HCT116 (cell line): ENCODE measurements around the gene TIMP4. TPM values are rescaled to one million over a fixed set of nuclear protein-coding genes. Genes with fewer than 3 reads are reported as not detected.

ENCODE experiments used
- ATAC-seq: fragments of 200-7000 bp; cut with Tn5 transposase; 2 replicates; pipeline ENCODE4 v1.9.1; 2020; ENCODE audit warnings: mild to moderate bottlenecking, moderate library complexity
- BruUV-seq: library from RNA; stranded (reverse); fragments of 400-500 nt; replicated peaks from 2 replicates; lab custom pipeline; 2021; lab: Mats Ljungman, UMichigan
- CTCF ChIA-PET: fragments of 300-600 bp; sonication (Branson Sonifier 250); formaldehyde crosslinking; loops from one replicate; lab custom pipeline; 2021; ENCODE audit warnings: antibody characterized with exemption; lab: Charles Lee
- POLR2A ChIA-PET: fragments of 300-600, 350-600 bp; sonication (Branson Sonifier 250); formaldehyde crosslinking; loops from one replicate; lab custom pipeline; 2021; ENCODE audit warnings: antibody characterized with exemption; lab: Charles Lee
- RAD21 ChIA-PET, 2 experiments: fragments of 300-600 bp; sonication (Branson Sonifier 250); formaldehyde crosslinking; loops; one replicate each; lab custom pipeline; 2023; ENCODE audit warnings: low total read pairs in 2 of 2; ENCODE audit not compliant: uncharacterized antibody in 2 of 2, unreplicated experiment in 2 of 2, low non-redundant PET in 1 of 2; lab: Charles Lee
- DNase-seq: peaks from one replicate; pipeline ENCODE4 v3.0.0-alpha.2; 2010; ENCODE audit warnings: low read depth, low spot score
- H2AFZ ChIP-seq: fragments of 200-600 bp; shearing (Covaris generic), sonication (generic); 2 replicates; pipeline ENCODE4 v1.6.1; 2017; ENCODE audit warnings: low read depth, mixed run types, mixed read lengths, antibody characterized with exemption, low read length; ENCODE audit not compliant: poor library complexity, severe bottlenecking
- H3K27ac ChIP-seq: 2 replicates; pipeline ENCODE4 v1.5.1; 2012; ENCODE audit warnings: low read depth, low read length
- H3K27me3 ChIP-seq: fragments of 200-600 bp; sonication (generic); 2 replicates; pipeline ENCODE4 v1.6.1; 2016; ENCODE audit warnings: mixed run types, low read length, mixed read lengths; ENCODE audit not compliant: insufficient read depth
- H3K36me3 ChIP-seq, 2 experiments: fragments of 200-500 bp in 1 of 2; fragments of 200-600 bp in 1 of 2; sonication (Bioruptor generic) in 1 of 2; sonication (generic) in 1 of 2; 2 replicates each; pipeline versions ENCODE4 v1.5.1 to v1.6.1; 2014 to 2016; ENCODE audit warnings: low read length in 2 of 2, inconsistent platforms in 1 of 2, mixed read lengths in 1 of 2, mixed run types in 1 of 2; ENCODE audit not compliant: insufficient read depth in 2 of 2, control insufficient read depth in 1 of 2
- H3K4me1 ChIP-seq, 2 experiments: fragments of 200-600 bp in 1 of 2; sonication (generic) in 1 of 2; 2 replicates each; pipeline versions ENCODE4 v1.5.1 to v1.6.1; 2012 to 2017; ENCODE audit warnings: low read length in 2 of 2, inconsistent platforms in 1 of 2, mild to moderate bottlenecking in 1 of 2, mixed read lengths in 1 of 2, mixed run types in 1 of 2, moderate library complexity in 1 of 2; ENCODE audit not compliant: insufficient read depth in 2 of 2, control insufficient read depth in 1 of 2
- H3K4me2 ChIP-seq: fragments of 200-600 bp; sonication (generic); 2 replicates; pipeline ENCODE4 v1.6.1; 2017; ENCODE audit warnings: mixed run types, low read length, mixed read lengths
- H3K4me3 ChIP-seq, 2 experiments: fragments of 200-600 bp in 1 of 2; sonication (generic) in 1 of 2; replicated peaks in 1 of 2; 2 replicates each; pipeline ENCODE4 v1.5.1; 2011 to 2016; ENCODE audit warnings: low read length in 2 of 2, control low read depth in 1 of 2, low read depth in 1 of 2, mild to moderate bottlenecking in 1 of 2, mixed read lengths in 1 of 2, mixed run types in 1 of 2
- H3K79me2 ChIP-seq: fragments of 200-600 bp; sonication (generic); 2 replicates; pipeline ENCODE4 v1.6.1; 2017; ENCODE audit warnings: mild to moderate bottlenecking, mixed run types, low read length, moderate library complexity, mixed read lengths; ENCODE audit not compliant: insufficient read depth
- H3K9ac ChIP-seq: fragments of 200-600 bp; sonication (generic); 2 replicates; pipeline ENCODE4 v1.6.1; 2016; ENCODE audit warnings: low read length, mixed read lengths
- H3K9me2 ChIP-seq: fragments of 200-600 bp; sonication (generic), shearing (Covaris generic); 2 replicates; pipeline ENCODE4 v1.6.1; 2017; ENCODE audit warnings: mixed run types, mild to moderate bottlenecking, moderate library complexity; ENCODE audit not compliant: insufficient read depth
- H3K9me3 ChIP-seq, 2 experiments: fragments of 200-500 bp in 1 of 2; fragments of 200-600 bp in 1 of 2; sonication (Bioruptor generic) in 1 of 2; sonication (generic) in 1 of 2; 2 replicates each; pipeline ENCODE4 v1.6.1; 2014 to 2017; ENCODE audit warnings: low read length in 2 of 2, mixed read lengths in 2 of 2, inconsistent platforms in 1 of 2, low read depth in 1 of 2, mild to moderate bottlenecking in 1 of 2, mixed run types in 1 of 2, moderate library complexity in 1 of 2; ENCODE audit not compliant: control insufficient read depth in 1 of 2, insufficient read depth in 1 of 2
- H4K20me1 ChIP-seq: fragments of 200-600 bp; sonication (generic), shearing (Covaris generic); 2 replicates; pipeline ENCODE4 v1.6.1; 2017; ENCODE audit warnings: mixed run types, mild to moderate bottlenecking, moderate library complexity; ENCODE audit not compliant: insufficient read depth
- CEBPB ChIP-seq: IDR thresholded peaks from 2 replicates; pipeline ENCODE4 v1.6.1; 2012; ENCODE audit warnings: low read depth
- ELF1 ChIP-seq: IDR thresholded peaks from 2 replicates; pipeline ENCODE4 v1.6.1; 2012; ENCODE audit warnings: low read depth, borderline replicate concordance
- EZH2 ChIP-seq: fragments of 200-600 bp; sonication (generic); IDR thresholded peaks from 2 replicates; pipeline ENCODE4 v1.6.1; 2017; ENCODE audit warnings: antibody characterized with exemption, mixed run types
- EZH2phosphoT487 ChIP-seq: fragments of 200-600 bp; IDR thresholded peaks from 2 replicates; pipeline ENCODE4 v1.6.1; 2018; ENCODE audit warnings: antibody characterized with exemption, borderline replicate concordance
- JUND ChIP-seq: IDR thresholded peaks from 2 replicates; pipeline ENCODE4 v1.6.1; 2012
- POLR2A ChIP-seq: IDR thresholded peaks from 2 replicates; pipeline ENCODE4 v1.7.0; 2011; ENCODE audit warnings: borderline replicate concordance; ENCODE audit not compliant: insufficient read depth, insufficient read length; ENCODE audit errors: extremely low read depth
- POLR2AphosphoS5 ChIP-seq: IDR thresholded peaks from 2 replicates; pipeline ENCODE4 v1.6.1; 2011; ENCODE audit warnings: mild to moderate bottlenecking, low read depth, low read length, moderate library complexity
- SP1 ChIP-seq: IDR thresholded peaks from 2 replicates; pipeline ENCODE4 v1.6.1; 2012; ENCODE audit warnings: low read depth
- SRF ChIP-seq: IDR thresholded peaks from 2 replicates; pipeline ENCODE4 v1.6.1; 2012; ENCODE audit warnings: low read depth
- ZFX ChIP-seq: fragments of 450-650 bp; IDR thresholded peaks from 2 replicates; pipeline ENCODE4 v1.6.1; 2017
- ZNF274 ChIP-seq: fragments of 200-500 bp; sonication (Bioruptor generic); IDR thresholded peaks from 2 replicates; pipeline ENCODE4 v1.6.1; 2014; ENCODE audit warnings: mild to moderate bottlenecking, low read depth, low read length, inconsistent platforms
- intact Hi-C: fragments of 100-400 bp; cut with micrococcal nuclease; formaldehyde crosslinking; loops from 2 replicates; pipeline ENCODE4 v1.10.0; 2022
- total RNA-seq: library from RNA; stranded (reverse); gene quantifications from one replicate; pipeline ENCODE4 v1.2.1, GENCODE V29; 2021; ENCODE audit not compliant: unreplicated experiment
- TF ChIP-seq, protein P1 (sequence below): IDR thresholded peaks from 2 replicates; pipeline ENCODE4 v1.6.1; 2012; ENCODE audit warnings: low read depth
- TF ChIP-seq, protein P2 (sequence below): IDR thresholded peaks from 2 replicates; pipeline ENCODE4 v1.6.1; 2012
- TF ChIP-seq, protein P3 (sequence below): IDR thresholded peaks from 2 replicates; pipeline ENCODE4 v1.6.1; 2011; ENCODE audit warnings: mild to moderate bottlenecking, low read length, moderate library complexity; ENCODE audit not compliant: insufficient replicate concordance; ENCODE audit errors: extremely low read depth

Gene TIMP4
- total RNA-seq, 1 experiment from 2014 or later: not detected

DNA sequence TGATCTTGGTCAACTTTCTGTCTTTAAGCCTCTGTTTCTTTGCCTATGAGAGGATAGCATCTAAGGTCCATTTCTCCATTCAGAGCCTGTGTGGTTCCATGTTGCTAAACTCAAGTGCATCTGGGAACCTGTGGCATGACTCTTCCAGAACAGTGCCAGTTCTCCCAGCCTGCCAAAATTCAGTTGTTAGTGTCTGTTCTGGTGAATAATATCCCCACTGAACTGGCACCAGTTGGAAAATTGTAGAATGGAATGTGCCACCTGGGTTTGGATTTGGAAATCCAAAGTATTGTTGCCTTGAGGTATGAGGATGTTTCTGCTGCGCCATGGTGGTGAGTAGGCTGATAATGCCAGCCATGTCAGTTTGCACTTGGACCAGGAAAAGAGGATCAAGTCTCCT lies 31.3 kb downstream of the TIMP4 start (continued):
- TF ChIP-seq, protein P1, sequence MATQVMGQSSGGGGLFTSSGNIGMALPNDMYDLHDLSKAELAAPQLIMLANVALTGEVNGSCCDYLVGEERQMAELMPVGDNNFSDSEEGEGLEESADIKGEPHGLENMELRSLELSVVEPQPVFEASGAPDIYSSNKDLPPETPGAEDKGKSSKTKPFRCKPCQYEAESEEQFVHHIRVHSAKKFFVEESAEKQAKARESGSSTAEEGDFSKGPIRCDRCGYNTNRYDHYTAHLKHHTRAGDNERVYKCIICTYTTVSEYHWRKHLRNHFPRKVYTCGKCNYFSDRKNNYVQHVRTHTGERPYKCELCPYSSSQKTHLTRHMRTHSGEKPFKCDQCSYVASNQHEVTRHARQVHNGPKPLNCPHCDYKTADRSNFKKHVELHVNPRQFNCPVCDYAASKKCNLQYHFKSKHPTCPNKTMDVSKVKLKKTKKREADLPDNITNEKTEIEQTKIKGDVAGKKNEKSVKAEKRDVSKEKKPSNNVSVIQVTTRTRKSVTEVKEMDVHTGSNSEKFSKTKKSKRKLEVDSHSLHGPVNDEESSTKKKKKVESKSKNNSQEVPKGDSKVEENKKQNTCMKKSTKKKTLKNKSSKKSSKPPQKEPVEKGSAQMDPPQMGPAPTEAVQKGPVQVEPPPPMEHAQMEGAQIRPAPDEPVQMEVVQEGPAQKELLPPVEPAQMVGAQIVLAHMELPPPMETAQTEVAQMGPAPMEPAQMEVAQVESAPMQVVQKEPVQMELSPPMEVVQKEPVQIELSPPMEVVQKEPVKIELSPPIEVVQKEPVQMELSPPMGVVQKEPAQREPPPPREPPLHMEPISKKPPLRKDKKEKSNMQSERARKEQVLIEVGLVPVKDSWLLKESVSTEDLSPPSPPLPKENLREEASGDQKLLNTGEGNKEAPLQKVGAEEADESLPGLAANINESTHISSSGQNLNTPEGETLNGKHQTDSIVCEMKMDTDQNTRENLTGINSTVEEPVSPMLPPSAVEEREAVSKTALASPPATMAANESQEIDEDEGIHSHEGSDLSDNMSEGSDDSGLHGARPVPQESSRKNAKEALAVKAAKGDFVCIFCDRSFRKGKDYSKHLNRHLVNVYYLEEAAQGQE: no peak
- TF ChIP-seq JUND: no peak

DNA sequence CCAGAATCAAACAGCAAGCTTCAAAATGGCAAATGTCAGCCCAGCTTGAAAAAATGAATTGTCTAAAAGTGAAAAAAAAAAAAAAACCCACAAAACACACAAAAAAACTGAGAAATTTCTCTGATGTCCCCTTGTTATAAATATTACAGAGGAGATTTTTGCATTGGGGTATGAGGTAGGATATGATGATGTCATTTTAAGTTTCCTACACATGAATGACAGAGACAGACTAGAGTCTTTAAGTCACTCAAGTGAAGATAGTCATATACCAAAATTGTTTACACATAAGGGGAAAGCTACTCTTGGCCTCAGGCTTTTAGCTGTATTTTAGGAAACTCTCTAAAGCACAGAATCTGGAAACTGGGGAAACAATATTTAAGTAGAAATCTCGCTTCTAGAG lies 32.9 kb downstream of the TIMP4 start:
- intact Hi-C loops: no loop called here
- ChIA-PET POLR2A (no interaction called here), RAD21 (no interaction called here), CTCF (interaction anchor here (0.7 kb wide), 1 partner anchor 9 kb away, joined by 4 read pairs; no protein-coding TSS in a partner anchor)
- no TSS peak for BruUV-seq
- H3K4me3 ChIP-seq: no peak overlapping the region
- no peaks in the 10 kb centered on the region for H3K4me1 ChIP-seq
- H3K79me2 ChIP-seq: no peaks in the 10 kb centered on the region
- H3K9me3 ChIP-seq: no peaks in the 10 kb centered on the region
- TF ChIP-seq ZNF274: no peak
- TF ChIP-seq EZH2: no peak
- TF ChIP-seq, protein P1: no peak
- TF ChIP-seq SP1: no peak
- no peak for TF ChIP-seq EZH2phosphoT487
- TF ChIP-seq SRF: no peak
- no peak for TF ChIP-seq ZFX
- TF ChIP-seq, protein P2, sequence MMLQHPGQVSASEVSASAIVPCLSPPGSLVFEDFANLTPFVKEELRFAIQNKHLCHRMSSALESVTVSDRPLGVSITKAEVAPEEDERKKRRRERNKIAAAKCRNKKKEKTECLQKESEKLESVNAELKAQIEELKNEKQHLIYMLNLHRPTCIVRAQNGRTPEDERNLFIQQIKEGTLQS: no peak
- no peak for TF ChIP-seq POLR2A
- no peak for TF ChIP-seq ELF1
- TF ChIP-seq, protein P3, sequence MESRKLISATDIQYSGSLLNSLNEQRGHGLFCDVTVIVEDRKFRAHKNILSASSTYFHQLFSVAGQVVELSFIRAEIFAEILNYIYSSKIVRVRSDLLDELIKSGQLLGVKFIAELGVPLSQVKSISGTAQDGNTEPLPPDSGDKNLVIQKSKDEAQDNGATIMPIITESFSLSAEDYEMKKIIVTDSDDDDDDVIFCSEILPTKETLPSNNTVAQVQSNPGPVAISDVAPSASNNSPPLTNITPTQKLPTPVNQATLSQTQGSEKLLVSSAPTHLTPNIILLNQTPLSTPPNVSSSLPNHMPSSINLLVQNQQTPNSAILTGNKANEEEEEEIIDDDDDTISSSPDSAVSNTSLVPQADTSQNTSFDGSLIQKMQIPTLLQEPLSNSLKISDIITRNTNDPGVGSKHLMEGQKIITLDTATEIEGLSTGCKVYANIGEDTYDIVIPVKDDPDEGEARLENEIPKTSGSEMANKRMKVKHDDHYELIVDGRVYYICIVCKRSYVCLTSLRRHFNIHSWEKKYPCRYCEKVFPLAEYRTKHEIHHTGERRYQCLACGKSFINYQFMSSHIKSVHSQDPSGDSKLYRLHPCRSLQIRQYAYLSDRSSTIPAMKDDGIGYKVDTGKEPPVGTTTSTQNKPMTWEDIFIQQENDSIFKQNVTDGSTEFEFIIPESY: no peak
- no peak for TF ChIP-seq POLR2AphosphoS5
- TF ChIP-seq CEBPB: no peak
- H3K9ac ChIP-seq: no peak overlapping the region
- no peak overlapping the region for H2AFZ ChIP-seq
- H3K27ac ChIP-seq: no peak overlapping the region
- no peaks in the 10 kb centered on the region for H3K27me3 ChIP-seq
- ATAC-seq (no peak), DNase-seq (no peak)
- H3K9me2 ChIP-seq: no peaks in the 10 kb centered on the region
- H4K20me1 ChIP-seq: no peaks in the 10 kb centered on the region
- no peak overlapping the region for H3K4me2 ChIP-seq
- H3K36me3 ChIP-seq: no peaks in the 10 kb centered on the region
